Activated T-cell treated with anti-CD3 and anti-CD28 coated beads for 4 hours (primary cell): Measurements from ENCODE around the gene GATB.

Experiments used
- DNase-seq: peaks from one replicate; pipeline ENCODE4 v3.0.0-alpha.2; 2020

GATB gene

DNA sequence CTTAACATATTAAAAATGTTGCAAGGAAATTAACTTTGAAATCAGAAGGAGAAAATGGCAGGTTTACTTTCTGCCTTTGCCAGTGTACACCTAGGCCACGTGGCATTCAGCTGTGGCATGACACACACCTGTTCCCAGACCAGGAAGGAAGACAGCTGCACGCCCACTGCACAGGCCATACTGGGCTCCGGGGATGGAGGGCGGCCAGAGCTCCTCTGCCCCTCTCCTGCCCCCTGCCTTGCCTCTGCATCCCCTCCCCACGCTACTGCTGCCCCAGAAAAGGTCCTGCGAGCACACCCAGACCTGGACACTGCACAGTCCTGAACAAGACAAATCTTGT lies 68.4 kb downstream of the GATB start:
- DNase-seq: no peak

DNA sequence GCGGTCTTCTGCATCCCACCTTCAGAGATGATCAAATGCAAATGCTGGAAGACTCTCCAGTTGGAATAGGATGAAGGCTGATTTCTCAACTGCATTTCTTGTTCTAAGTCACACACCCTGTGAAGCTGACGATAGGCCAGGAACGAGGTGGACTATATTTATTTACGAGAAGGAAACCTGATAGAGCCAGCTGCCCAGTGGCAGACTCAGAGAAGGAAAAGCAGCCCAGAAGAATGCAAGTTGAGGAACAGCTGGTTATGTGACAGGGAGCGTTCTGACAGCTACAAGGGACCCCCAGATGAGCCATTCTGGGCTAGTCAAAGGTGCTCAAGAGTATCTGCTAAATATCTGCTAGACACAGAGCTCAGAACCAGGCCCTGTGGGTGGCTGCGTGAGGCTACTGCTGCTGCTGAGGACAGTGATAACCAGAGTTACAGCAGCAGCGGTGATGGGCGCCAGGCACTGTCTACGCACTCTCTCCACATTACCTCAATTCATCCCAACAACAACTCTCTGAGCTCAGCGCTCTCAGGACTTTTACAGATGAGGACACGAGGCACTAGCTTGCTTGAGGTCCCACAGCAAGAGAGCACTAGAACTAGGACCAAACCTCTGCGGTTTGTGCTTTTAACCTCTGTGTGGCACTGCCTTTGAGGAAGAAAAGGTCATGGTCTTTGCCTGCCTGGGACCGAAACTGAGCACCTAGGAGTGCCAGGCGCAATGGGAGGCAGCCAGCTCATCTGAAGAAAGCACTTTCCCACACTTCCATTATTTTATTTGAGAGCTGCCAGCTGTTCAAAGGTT lies 69.0 kb downstream of the GATB start:
- DNase-seq: no peak

DNA sequence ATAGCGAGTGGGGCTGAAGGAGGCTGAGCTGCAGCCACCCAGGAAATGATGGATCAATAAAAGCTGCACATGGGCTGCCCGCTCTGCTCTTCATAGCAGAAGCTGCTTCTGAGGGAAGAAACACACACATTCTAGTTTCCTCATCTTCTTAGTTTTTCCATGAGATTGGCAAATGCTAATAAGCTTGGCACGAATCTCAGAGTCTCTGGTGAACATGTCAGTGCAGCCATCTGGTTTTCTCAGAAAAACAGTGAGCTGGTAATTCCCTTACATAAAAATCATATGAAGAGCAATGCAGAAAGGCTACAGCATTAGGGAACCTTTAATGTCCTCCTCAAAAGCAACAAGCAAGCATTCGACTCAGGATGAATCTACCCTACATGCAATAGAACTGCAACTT lies 69.9 kb downstream of the GATB start:
- DNase-seq: no peak

DNA sequence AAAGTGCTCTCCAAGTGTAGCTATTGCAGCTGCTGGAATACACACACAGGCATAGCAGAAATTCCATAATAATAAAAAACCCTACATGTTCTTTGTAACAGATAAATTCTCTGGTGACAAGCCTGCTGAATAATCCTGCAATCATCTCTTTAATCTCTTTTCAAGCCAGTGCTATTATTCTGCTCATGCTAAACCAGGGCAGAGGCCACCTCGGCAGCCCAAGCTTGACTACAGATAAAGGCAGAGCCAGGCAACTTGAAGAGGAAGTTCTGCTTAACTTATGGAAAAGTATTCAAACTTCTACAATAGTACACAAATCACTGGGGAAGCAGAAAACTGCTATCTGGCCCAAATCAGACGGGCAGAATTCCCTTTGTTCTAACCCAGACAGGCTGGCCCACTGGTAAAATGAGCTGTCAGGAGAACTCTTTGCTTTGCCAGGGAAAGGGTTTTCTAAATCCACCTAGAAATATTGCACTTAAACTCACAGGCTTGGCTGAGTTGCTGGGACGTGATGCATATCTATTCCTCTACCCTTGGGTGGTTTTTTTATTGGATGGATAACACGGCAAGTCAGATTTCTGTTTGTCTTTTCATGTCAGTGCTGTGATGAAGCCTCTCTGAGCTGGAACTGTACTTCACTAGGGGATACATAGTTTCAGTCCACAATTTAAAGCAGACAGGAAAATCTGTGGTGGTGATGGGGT lies 70.5 kb downstream of the GATB start:
- DNase-seq: no peak

DNA sequence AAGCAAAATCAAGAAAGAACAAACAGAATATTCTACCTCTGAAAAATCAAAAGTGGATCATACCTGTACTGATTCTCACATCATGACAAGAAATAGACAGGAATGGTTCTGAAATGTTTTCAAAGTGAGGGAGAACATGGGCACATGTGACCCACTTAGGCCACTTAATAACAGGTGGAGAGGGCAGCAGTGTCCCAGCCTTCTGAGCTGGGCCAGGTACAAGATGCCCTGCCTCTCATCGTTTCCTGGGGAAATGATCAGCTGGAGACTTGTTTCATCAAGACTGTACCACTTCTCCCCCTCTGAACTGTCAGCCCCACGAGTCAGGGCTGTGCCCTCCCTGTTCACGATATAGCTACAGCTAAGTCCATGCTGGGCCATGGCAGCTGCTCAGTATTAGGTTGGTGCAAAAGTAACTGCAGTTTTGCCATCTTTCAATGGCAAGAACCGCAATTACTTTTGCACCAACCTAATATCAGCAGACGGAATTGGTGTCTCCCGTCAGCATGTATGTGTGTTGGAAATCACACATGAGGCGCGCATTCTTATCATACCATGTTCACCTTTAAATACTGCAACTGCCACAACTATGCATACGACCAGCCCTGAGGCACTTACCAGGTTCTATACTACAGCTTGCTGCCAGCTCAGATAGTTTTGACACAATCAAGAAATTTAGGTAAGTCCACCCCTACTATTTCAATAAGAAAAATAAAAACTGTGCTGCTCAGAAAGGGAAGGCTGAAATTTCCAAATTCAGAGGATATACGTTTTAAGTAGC lies 71.4 kb downstream of the GATB start:
- DNase-seq: no peak

DNA sequence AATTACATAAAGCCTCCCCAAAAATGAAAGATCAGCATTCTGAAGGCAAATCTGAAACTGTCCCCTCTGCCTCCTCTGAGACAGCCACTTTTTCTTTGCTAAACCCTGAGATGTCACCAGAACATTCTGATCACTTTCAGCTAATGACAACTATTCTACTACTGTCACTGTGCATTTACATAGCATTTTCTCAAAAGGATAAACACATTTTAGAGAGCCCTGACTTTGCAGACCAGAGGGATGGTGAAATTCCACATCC lies 72.1 kb downstream of the GATB start:
- DNase-seq: no peak

DNA sequence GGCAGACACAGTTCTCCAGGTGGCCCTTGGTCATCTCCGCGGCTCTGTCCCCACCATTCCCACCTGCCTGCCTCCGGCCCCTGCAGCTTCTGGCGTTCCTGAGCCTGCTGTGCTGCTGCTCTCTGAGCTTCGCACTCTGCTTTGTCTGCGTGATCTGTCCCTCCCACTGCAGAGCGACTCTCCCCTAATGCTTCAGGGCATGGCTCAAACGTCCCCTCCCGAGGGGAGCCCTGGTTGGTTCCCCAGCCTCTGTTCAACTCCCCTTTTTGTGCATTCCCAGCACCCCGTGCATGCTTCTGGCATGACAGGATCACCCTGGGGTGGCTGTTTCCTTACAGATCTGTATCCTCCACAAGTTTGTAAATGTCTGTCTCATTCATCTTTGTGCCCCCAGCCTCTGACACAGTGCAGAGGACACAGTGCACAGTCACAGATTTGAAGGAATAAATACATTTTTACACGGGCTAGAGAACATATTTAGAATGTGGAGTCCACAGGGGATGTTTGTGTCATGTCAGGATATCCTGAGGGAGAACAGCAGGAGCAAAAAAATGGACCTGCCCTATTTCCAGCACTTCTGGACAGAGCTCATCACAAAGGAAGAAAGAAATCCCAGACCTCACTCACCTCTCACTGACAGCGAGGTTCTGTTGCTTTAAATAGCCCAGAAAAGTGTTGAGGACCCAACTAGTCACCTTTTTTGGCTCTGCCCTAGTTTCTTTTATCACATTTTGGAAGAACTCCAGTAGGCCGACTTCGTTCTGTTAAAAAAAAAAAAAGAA lies 72.6 kb downstream of the GATB start:
- DNase-seq: no peak

DNA sequence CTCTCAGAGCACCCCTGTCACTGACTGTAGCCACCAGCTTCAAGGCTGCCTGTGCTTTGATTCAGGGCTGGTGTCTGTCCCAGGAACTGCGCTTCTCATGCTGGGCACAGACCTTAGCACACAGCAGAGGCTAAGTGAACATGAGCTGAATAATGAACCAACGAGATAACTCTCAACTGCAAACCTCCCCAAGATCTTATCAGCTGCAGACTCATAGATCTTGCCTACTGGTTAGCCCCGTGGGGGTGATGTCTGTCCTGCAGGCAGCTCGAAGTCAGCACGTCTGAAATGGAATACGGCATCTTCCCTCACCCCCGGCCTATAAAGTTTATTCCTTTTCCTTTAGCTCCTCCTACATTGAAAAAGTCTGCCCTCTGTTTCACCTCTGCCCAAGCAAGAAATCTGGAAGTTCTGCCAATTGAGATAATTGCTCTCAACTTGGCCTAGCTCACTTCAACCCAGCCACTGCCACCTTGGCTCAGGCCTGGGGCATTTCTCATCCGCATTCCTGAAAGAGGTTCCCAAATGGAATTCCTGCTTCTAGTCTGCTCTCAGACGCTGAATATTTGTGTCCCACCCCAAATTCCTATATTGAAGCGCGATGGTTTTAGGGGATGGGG lies 73.7 kb downstream of the GATB start:
- no peak for DNase-seq

DNA sequence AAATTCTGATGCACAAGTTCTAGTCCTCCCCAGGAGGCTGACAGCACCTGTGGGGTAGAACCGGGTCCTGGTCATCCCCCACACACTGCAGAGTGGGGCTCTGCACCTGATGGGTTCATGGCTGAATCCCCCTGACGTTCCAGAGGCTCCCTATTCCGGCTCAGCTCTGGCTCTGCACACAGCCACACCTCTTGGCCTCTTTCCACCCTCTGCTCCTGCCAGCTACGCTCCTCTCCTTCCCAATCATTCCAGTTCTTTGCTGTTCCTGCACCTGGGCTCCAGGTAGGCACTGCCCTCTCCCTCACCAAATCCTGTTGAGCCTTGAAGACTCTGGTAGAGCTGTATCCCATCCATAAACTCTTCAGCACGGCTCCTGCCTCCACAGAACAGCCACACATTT lies 75.5 kb downstream of the GATB start:
- no peak for DNase-seq

DNA sequence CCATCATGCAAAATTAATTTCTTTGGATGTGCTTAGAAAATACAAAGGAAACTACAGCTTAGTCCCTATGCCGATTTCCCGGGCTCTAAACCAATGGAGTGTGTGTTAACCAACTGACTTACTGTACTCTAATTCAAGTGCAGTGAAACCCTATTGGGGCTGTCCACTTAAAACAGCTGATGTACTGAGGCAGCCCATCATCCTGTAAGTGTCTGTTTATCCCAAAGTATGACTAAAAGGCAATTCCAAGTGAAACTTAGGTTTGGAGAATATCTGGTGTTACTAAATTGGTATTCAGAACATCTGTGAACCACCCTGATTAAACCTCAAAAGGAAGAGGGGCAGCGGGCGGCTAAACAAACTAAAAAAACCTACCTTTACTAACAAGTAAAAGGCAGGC lies 79.7 kb downstream of the GATB start:
- DNase-seq: no peak

DNA sequence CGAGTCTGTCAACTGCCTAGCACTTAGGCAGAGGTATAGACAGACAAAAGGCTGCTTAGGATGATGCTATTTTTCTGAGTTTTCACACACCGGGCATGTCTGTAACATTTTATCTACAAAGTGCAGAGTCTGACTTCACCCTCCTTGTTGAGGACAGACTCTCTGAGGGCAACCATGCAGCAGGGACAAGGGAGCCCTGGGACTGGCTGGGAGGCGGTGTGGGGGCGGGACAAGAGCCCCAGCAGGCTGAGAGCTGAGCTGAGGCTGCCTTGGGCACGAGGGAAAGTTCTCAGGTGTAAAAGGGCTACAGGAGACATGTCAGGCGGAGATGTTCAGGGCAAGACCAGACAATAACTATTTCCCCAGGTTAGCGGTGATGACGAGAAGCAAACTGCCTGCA lies 81.6 kb downstream of the GATB start:
- no peak for DNase-seq

DNA sequence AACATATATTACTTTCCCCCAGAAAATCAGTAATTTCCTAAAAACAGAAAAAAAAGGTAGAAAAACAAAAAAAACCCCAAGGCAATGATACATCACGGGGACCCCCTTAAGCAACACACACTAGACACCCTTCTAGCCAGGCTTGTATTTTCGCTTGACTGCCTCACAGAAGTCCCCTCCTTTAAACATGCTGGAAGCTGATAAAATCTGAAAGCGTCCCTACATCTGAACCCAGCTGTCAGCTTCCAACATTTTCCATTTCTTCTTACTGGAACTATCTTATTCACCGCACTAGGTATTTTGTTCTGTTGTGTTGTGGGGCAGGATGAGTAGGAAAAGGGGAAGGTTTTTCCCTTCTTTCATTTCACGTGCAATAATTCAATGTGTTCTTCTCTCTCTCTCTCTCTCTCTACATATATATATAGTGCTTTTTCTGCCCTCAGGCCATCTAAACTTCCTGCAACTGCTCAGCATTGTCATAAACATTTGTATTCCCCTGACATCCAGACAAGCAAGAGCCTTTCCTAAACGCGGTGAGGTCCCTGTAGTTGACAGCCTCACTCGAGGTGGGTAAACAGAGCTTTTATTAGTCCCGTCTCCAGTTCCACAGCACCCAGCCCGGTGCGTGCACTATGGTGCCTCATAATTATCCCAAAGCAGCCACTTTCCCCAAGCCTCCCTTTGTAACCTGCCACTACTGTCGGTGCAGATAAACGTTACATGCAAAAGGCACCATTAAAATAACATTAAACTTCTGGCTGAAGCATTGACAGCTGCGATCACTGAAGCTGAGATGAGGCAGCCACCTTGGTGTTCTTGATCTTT lies 82.5 kb downstream of the GATB start:
- no peak for DNase-seq

DNA sequence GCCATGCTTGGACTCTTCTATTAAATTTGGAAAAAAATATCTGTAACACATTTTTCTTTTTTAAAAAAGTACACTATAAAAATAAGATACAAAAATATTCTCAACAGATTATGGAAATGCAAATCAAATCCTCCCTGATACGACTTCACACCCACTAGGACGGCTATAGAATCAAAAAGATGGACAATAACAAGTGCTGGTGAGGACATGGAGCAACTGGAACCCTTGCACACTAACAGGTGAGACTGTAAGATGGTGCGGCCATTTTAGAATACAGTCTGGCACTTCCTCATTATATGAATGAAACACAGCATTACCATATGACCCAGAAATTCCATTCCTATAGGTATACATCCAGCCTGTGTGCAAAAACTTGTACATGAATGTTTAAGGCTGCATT lies 83.6 kb downstream of the GATB start:
- DNase-seq: no peak

DNA sequence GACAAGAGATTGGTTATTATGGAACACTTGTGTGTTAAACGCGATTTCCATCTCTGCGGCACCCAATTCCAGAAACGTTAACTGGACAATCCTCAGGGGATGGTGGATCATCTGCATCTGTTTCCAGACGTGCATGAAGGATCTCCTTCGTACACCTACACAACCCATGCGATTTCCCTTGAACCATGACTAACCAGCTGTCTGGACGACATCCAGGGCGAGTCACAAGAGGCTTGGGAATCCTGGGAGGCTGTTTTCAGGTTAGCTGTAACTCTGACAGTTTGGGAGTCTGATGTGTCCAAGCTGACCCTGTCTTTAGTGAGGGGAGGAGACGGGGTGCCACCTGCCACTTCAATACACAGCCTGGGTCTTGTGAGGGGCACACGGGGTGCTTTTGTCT lies 84.5 kb downstream of the GATB start:
- DNase-seq: no peak

DNA sequence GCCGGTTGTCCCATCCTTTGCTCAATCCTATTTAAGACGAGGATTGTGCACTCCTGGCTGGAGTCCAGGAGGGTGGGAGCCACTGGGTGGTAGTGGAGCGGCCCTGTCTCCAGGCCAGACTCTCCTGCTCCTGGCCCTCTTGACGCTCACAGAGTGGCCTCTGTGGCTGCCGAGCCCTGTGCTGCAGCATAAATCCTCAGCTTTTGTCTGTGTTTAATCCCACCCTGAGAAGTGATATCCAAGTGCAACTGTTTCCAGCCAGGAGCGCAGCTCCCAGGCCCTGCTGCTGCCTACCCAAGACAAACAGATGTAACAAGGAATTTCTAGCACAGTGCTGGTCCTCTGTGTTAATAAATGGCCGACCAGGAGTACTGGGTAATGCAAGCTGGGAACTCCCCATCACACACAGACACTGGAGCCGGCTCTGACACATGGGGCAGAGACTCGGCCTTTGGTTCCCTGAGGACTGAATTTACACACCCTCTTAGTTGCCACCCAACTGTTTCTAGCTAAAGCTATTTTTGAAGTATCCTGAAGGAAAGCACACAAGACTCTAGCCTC lies 85.3 kb downstream of the GATB start:
- DNase-seq: no peak

DNA sequence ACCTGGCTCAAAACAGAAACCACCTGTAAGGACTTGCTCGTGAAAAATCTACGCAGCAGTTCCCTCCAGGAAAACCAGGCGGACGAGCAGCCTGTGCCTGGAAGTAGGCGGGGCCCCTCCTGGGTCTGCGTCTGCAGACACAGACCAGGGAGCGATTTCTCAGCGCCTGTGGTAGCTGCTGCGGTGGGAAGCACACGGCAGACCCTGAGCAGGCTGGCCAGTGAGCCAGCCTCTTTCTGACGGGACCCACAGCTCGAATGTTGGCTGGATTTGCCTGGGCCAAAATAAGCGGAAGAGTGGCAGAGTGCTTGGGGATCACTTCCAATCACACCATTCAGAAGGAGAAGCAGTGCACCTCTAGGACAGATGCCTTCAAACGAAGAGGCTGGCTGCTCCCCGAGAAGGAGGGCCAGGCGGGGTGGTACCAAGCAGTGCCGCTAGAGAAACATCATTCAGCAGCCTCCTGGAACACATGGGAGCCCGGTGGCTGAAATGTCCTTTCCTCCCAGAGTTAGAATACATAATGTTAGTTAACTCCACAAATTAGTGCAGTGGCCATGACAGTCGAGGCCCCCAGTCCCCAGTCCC lies 85.9 kb downstream of the GATB start:
- no peak for DNase-seq

DNA sequence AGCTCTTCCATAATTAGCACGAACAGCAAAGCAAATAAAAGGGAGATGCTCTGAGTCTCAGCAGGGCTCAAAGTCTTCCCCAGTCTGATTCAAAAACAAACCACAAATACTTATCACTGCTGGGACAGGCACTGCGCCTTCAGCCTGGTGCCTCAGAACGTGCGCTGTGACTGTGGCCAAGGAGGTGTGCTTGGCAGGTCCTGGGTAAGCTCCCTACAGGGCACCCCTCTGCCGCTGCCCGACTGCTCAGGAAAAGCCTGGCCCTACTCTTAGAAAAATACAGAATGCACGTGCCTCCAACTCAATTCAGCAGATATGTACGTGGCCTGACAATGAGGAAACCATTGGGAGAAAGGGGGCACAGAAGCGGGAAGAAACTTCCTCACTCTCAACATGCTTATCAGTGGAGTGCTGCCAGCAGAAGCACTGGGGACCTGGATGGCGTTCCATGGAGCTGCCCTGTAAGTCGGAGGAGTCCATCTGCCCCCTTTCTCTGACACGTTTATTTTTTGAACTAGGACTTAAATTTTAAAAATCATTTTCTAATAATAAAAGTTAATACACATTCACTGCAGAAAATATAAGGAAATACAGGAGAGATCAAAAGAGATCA lies 86.8 kb downstream of the GATB start:
- no peak for DNase-seq

DNA sequence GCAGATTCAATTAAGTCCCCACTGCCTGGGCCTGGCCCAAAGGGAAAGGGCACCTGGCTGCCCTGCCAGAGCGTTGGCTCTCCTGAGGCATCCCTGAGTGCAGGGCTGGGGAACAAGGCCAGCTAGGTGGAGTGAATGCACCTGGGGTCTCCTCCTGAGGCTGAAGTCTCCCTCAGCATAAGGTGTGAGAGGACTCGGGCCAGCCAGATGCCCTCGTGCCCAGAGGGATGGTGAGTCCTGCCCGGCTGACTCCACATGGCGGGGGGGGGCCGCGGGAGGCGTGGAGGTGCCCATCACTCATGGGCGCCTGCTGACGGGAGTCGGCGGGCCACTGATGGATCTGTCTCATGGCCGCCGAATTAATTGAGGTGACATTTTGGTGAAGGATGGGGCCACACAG lies 87.8 kb downstream of the GATB start:
- DNase-seq: no peak

DNA sequence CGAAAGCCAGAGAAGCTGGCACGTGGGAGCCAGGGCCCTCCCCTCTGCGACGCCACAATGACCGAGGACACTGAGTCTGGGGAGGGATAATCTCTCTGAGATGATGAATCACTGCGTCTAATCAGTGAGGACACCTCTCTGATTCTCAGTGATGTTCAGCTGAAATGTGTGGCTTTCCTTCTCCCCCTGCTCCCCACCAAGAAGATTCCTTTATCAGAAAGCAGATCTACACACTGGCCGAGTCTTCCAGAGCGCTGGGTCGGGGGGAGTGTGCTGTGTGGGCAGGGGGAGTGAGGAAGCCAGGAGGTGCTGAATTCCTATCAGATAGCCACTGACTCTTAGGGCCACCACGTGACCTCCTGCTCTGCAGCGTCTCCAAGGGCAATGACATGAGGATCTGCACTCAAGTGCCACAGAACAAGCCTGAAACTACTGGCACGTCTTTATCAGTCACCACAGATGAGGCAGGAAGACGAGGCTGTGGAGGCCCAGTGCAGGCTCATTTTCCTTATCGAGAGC lies 89.2 kb downstream of the GATB start:
- no peak for DNase-seq

DNA sequence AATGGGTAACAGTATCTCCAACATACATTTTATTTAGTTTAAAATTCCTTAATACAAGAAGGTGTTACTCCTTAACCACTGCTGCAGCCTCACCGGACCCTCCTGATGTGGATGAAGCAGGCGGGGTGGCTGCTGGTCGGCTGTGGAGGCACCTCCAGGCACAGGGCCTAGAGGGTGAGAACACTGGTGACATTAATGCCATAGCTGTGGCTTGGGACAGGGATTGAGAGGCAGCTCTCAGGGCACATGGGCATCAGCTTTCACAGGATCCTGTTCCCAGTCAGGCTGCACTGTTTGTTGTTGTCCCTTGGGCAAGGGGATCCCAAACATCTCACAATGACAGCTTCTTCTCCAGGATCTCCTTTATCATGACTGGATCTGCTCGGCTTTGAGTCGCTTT lies 90.0 kb downstream of the GATB start:
- DNase-seq: no peak

DNA sequence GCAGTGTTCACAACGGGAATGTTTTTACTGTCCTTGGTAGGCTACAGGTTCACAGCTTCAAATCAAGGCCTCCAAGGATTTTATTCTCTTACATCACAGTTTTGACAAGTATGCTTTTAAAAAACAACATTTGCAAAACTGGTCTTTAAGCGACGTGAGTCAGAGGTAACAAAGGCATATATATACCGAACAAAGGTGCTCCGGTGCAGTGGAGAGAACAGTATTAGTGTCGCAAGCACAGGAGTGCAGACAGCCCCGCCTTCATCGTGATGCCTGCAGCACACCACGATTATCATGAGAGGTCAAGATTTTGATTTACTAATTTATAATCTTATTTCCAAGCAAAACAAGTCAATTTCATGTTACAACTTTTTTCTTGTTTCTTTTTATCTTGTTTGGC lies 90.8 kb downstream of the GATB start:
- DNase-seq: no peak
